Hematopoietic multipotent progenitor cell treated with erythropoietin and hydrocortisone succinate and interleukin-3 and kit ligand, for 4 days (in vitro differentiated cells): ENCODE data around the gene PLEKHD1.
"Not testable (repeated sequence)": the region's sequence is repeated elsewhere in the genome, so short reads cannot be mapped to it uniquely, and the experiment has no call there.

Experiments
- DNase-seq: peaks from one replicate; pipeline ENCODE4 v3.0.0-alpha.2; 2015

PLEKHD1 gene

GRCh38 chr14:69483765-69484443 is 624 bp upstream of the PLEKHD1 start:
- no peak for DNase-seq

- no peak for DNase-seq
Measured at GRCh38 chr14:69485315-69485660, 760 bp downstream of the PLEKHD1 start.

GRCh38 chr14:69485701-69486100 is 1.2 kb downstream of the PLEKHD1 start:
- no peak for DNase-seq

- DNase-seq, result no peak
Measured at GRCh38 chr14:69487226-69487625, 2.7 kb downstream of the PLEKHD1 start.

- no peak for DNase-seq
Measured at GRCh38 chr14:69487771-69488170, 3.2 kb downstream of the PLEKHD1 start.

GRCh38 chr14:69489495-69489894 is 5.0 kb downstream of the PLEKHD1 start:
- no peak for DNase-seq

- no peak for DNase-seq
Measured at GRCh38 chr14:69490219-69490918, 5.8 kb downstream of the PLEKHD1 start.

- no peak for DNase-seq
Measured at GRCh38 chr14:69491193-69491592, 6.7 kb downstream of the PLEKHD1 start.

GRCh38 chr14:69493038-69493437 is 8.5 kb downstream of the PLEKHD1 start:
- DNase-seq, result no peak

- no peak for DNase-seq
Measured at GRCh38 chr14:69493791-69494190, 9.3 kb downstream of the PLEKHD1 start.

- no peak for DNase-seq
Measured at GRCh38 chr14:69495341-69495921, 10.9 kb downstream of the PLEKHD1 start.

GRCh38 chr14:69497866-69498265 is 13.3 kb downstream of the PLEKHD1 start:
- DNase-seq, result not testable (repeated sequence)

- DNase-seq, result not testable (repeated sequence)
Measured at GRCh38 chr14:69498286-69498685, 13.8 kb downstream of the PLEKHD1 start.

- no peak for DNase-seq
Measured at GRCh38 chr14:69499436-69499835, 14.9 kb downstream of the PLEKHD1 start.

GRCh38 chr14:69500096-69500495 is 15.6 kb downstream of the PLEKHD1 start:
- DNase-seq, result no peak

GRCh38 chr14:69500736-69501135 is 16.2 kb downstream of the PLEKHD1 start:
- DNase-seq, result no peak

GRCh38 chr14:69501423-69501838 is 16.9 kb downstream of the PLEKHD1 start:
- no peak for DNase-seq

- no peak for DNase-seq
Measured at GRCh38 chr14:69504775-69505174, 20.2 kb downstream of the PLEKHD1 start.

GRCh38 chr14:69505338-69506240 is 21.1 kb downstream of the PLEKHD1 start:
- no peak for DNase-seq

GRCh38 chr14:69506241-69506595 is 21.7 kb downstream of the PLEKHD1 start:
- DNase-seq, result no peak

- DNase-seq, result no peak
Measured at GRCh38 chr14:69518289-69519101, 34.0 kb downstream of the PLEKHD1 start.
